Nephron (organoid): ENCODE data around the gene NDUFAB1.

Experiments
- H3K27ac Mint-ChIP-seq, 3 experiments: 2 replicates each; pipeline ENCODE4 v1.8.0; 2020; ENCODE audit warnings: mixed read lengths in 3 of 3, mild to moderate bottlenecking in 2 of 3, moderate library complexity in 1 of 3
- H3K27me3 Mint-ChIP-seq: 2 replicates; pipeline ENCODE4 v1.8.0; 2021; ENCODE audit warnings: low read depth, mild to moderate bottlenecking, moderate library complexity, mixed read lengths
- H3K36me3 Mint-ChIP-seq: 2 replicates; pipeline ENCODE4 v1.8.0; 2020; ENCODE audit warnings: low read depth, mixed read lengths
- H3K4me1 Mint-ChIP-seq: 2 replicates; pipeline ENCODE4 v1.8.0; 2020; ENCODE audit warnings: mixed read lengths
- H3K4me3 Mint-ChIP-seq, 3 experiments: 2 replicates each; pipeline ENCODE4 v1.8.0; 2020; ENCODE audit warnings: mild to moderate bottlenecking in 3 of 3, mixed read lengths in 3 of 3, moderate library complexity in 2 of 3
- H3K9me3 Mint-ChIP-seq: 2 replicates; pipeline ENCODE4 v1.8.0; 2020; ENCODE audit warnings: mixed read lengths
- CTCF ChIP-seq, 3 experiments: fragments of 200-600 bp; sonication (generic); IDR thresholded peaks; one replicate each; pipeline ENCODE4 v1.5.0; 2021; ENCODE audit warnings: antibody characterized with exemption in 3 of 3; ENCODE audit not compliant: unreplicated experiment in 3 of 3

NDUFAB1 gene

GRCh38 chr16:23532448-23532847 lies 63.7 kb downstream of the NDUFAB1 start:
- Mint-ChIP-seq H3K27me3 (no peaks in the 10 kb centered on the region), H3K27ac (no peak overlapping the region), H3K4me1 (no peaks in the 10 kb centered on the region), H3K4me3 (no peak overlapping the region), H3K9me3 (no peaks in the 10 kb centered on the region), H3K36me3 (peaks cover 27% of the 10 kb centered on the region)
- no peak for TF ChIP-seq CTCF (IDR thresholded peaks at IDR 0.05; ENCODE audit: unreplicated experiment in 3 of 3)
